Esophagus squamous epithelium (tissue), 4 donors: Measurements from ENCODE around the gene NEDD4L.

ENCODE experiments used
- CTCF ChIP-seq, 6 experiments: fragments of 450-650 bp in 4 of 6; fragments of 200-600 bp in 2 of 6; sonication (generic) in 2 of 6; IDR thresholded peaks; one replicate each; pipeline ENCODE4 v1.5.1; 2016 to 2019; ENCODE audit warnings: antibody characterized with exemption in 6 of 6, mild to moderate bottlenecking in 4 of 6, moderate library complexity in 4 of 6
- POLR2A ChIP-seq, 4 donors: fragments of 450-650 bp; IDR thresholded peaks; one replicate each; pipeline ENCODE4 v1.6.1; 2017; ENCODE audit warnings: antibody characterized with exemption in 4 of 4, mild to moderate bottlenecking in 4 of 4, moderate library complexity in 3 of 4

DNA sequence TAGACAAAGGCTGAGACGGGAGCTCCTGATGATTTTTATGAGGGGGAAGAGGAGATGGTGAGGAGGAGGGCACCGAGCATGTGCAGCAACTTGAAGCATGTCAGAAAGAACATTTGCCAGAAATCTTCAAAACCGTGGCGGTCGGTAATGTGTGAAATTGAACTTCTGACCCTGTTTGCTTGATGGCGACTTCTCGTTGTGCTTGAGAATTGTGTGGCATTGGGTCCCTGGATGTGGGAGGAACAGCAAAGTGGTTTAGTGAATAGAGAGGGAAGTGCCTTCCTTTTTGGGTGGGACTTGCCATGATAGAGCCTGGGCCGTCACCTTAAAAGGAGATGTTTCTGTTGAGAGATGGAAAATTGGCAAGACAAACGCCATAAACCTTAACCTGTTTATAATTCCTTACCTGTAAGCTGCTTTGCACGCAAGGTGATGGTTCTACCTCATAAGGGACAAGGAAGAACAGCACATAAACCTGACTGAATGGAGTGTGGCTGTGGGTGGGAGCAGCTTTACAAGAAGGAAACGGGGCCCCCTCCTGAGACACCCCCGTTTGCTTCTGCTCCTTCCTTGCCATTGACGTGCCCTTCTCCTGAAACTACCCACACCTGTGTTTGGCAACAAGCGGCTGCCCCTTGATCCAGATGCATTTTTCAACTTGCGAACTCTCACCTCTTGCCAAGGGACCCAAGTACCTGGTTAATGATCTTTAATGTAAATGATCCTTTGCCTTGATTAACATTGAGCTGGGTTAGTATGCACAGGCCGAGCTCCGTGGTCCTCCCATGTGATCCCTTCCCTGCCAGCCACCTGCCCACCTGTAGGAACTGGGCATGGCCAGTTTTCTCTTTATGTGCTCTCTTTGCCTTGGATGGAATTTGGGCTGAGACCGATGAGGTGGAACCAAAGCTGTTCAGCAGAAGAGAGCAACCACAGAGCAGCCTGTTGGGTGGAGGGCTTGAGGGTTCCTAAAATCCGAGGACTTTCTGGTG is 153.2 kb downstream of the NEDD4L start:
- TF ChIP-seq CTCF (IDR thresholded peaks at IDR 0.05) (no peak), POLR2A (IDR thresholded peaks at IDR 0.05) (no peak)
